ENCODE results near the gene FMNL2.

The FMNL2 gene

DNA sequence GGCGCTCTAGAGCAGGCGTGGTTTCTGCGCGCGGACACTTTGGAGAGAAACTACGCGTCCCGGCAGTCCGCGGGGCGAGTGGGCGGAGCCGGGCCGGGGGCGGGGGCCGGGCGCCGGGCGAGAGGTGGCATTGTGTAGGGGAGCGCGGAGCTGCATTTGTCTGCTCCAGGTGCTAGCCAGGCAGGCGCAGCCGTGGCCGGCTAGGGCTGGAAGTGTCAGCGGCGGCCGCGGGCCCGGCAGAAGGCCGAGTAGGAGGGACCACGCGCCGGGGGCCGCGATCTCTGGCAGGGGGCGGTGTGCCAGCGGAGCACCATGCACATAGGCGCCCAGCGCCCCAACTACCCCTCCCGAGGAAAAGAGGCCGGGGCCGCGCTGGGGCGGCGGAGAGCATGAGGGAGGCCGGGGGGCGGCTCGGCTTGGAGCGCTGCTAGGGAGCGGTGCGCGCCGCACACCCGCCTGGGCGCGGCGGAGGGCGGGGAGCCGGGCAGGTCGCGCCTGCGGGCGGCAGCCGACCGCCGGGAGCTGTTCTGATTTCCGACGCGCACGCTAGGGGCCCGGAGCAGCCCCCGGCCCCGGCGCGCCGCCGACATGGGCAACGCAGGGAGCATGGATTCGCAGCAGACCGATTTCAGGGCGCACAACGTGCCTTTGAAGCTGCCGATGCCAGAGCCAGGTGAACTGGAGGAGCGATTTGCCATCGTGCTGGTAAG is at the start of gene FMNL2:
Gene FMNL2, plus strand, starts transcription at position 159 of the 710 bp plus-strand sequence.
- TF ChIP-seq, protein P1, sequence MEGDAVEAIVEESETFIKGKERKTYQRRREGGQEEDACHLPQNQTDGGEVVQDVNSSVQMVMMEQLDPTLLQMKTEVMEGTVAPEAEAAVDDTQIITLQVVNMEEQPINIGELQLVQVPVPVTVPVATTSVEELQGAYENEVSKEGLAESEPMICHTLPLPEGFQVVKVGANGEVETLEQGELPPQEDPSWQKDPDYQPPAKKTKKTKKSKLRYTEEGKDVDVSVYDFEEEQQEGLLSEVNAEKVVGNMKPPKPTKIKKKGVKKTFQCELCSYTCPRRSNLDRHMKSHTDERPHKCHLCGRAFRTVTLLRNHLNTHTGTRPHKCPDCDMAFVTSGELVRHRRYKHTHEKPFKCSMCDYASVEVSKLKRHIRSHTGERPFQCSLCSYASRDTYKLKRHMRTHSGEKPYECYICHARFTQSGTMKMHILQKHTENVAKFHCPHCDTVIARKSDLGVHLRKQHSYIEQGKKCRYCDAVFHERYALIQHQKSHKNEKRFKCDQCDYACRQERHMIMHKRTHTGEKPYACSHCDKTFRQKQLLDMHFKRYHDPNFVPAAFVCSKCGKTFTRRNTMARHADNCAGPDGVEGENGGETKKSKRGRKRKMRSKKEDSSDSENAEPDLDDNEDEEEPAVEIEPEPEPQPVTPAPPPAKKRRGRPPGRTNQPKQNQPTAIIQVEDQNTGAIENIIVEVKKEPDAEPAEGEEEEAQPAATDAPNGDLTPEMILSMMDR (IDR thresholded peaks at IDR 0.05; ENCODE audit: insufficient read depth, low read depth, low read length, missing control alignments), result peak; percentile 10
- H3K4me3 ChIP-seq (ENCODE audit: low read depth, low read length), result peak within 1 kb of the TSS; percentile 95
- DNase-seq (ENCODE audit: low read depth), result peak; percentile 85

GRCh38 chr2:152292991-152293390 is 42.0 kb upstream of the FMNL2 start:
- TF ChIP-seq, protein P1 (IDR thresholded peaks at IDR 0.05; ENCODE audit: insufficient read depth, low read depth, low read length, missing control alignments), result no peak
- DNase-seq (ENCODE audit: low read depth), result no peak
- no peak overlapping the region for H3K4me3 ChIP-seq (ENCODE audit: low read depth, low read length)

- H3K4me3 ChIP-seq (ENCODE audit: low read depth, low read length), result no peak overlapping the region
- TF ChIP-seq, protein P1 (IDR thresholded peaks at IDR 0.05; ENCODE audit: insufficient read depth, low read depth, low read length, missing control alignments), result no peak
- DNase-seq (ENCODE audit: low read depth), result no peak
Observed at GRCh38 chr2:152297715-152298114, 37.3 kb upstream of the FMNL2 start.

GRCh38 chr2:152298754-152299153 is 36.2 kb upstream of the FMNL2 start:
- no peak for DNase-seq (ENCODE audit: low read depth)
- TF ChIP-seq, protein P1 (IDR thresholded peaks at IDR 0.05; ENCODE audit: insufficient read depth, low read depth, low read length, missing control alignments), result no peak
- no peak overlapping the region for H3K4me3 ChIP-seq (ENCODE audit: low read depth, low read length)

DNA sequence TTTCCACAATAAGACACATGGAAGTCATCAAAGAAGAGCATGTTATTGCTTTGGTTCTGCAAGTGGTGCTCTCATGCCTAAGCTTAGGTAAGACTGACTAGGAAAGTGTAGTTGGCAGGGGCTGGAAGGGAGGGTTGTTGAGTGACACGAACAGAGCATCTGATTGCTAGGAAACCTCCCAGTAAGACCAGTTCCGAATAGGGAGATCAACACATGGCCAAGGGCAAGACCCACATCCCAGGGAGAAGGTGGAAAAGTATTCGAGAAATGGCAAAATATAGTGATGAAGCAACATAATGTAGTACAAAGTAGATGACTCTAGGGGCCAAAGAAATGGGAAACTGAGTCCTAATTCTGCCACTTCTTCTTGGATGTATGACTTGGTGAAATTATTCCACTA is 33.8 kb upstream of the FMNL2 start:
- DNase-seq (ENCODE audit: low read depth), result no peak
- H3K4me3 ChIP-seq (ENCODE audit: low read depth, low read length), result no peak overlapping the region
- TF ChIP-seq, protein P1 (IDR thresholded peaks at IDR 0.05; ENCODE audit: insufficient read depth, low read depth, low read length, missing control alignments), result no peak

DNA sequence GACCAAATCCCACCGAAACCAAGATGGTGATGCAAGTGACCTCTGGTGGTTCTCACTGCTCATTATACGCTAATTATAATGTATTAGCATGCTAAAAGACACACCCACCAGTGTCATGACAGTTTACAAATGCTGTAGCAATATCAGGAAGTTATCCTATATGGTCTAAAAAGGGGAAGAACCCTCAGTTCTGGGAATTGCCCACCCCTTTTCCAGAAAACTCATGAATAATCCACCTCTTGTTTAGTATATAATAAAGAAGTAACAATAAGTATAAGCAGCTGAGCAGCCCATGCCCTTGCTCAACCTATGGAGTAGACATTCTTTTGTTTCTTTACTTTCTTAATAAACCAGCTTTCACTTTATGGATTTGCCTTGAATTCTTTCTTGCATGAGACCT is 31.0 kb upstream of the FMNL2 start:
- no peak for DNase-seq (ENCODE audit: low read depth)
- H3K4me3 ChIP-seq (ENCODE audit: low read depth, low read length), result no peak overlapping the region
- TF ChIP-seq, protein P1 (IDR thresholded peaks at IDR 0.05; ENCODE audit: insufficient read depth, low read depth, low read length, missing control alignments), result no peak

DNA sequence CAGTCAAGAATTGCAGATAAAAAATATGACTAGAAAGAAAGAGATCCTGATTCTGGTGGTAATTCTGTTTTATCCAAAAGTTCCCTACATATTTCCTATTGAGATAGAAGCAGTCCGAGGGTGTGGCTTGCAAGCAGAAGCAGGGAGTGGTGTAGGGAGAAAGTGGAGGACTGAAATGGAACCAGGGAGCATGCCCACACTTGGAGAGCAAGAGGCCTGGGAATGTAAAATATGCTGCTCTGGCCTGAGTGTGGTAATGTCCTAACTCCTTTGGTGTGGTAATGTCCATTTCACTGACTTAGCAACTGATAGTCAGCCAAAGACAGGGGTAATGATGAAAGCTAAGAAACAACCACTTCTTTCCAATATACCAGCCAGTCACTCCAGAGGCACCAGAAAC is 30.1 kb upstream of the FMNL2 start:
- TF ChIP-seq, protein P1 (IDR thresholded peaks at IDR 0.05; ENCODE audit: insufficient read depth, low read depth, low read length, missing control alignments), result no peak
- no peak for DNase-seq (ENCODE audit: low read depth)
- H3K4me3 ChIP-seq (ENCODE audit: low read depth, low read length), result no peak overlapping the region
